Superior temporal gyrus (tissue), 1 donor: Measurements from ENCODE around the gene SLC12A8.

Experiments
- DNase-seq: peaks from one replicate; pipeline ENCODE4 v3.0.0-alpha.2; 2016; ENCODE audit errors: extremely low spot score

Gene SLC12A8

DNA sequence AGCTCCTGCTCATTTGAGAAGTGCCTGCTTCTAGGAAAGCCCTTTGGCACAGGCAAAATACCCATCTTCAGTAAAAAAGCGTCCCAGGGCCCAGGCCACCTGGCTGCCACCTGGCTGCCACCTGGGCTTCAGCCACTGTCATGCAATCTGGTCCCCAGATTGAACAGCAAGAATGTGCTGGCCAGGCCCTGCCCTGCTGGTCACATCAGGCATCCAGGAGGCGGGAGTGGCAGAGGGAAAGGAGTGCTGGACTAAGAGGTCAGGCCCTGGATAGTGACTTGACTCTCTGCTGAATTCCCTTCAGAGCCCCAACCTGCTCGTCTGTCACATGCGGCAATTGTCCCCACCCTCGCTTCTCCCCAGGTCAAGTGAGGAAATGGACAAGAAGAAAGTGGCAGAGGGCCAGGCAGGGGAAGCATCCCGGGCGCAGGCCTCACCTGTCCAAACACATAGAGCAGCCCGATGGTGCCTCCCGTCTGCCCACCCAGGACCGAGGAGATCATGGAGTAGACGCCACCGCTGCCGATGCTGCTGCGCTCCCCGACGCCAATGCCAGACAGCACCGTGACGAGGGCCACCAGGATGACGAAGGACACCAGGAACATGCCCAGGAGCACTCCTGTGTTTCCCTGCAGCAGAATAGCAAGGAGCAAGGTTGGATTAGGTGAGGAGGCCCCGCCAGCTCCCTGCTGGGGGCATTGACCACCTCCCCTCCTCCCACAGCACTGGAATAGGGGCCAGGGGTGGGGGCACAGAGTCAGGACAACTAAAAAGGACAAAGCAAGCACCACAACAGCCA lies 25.5 kb downstream of the SLC12A8 start:
- no peak for DNase-seq

DNA sequence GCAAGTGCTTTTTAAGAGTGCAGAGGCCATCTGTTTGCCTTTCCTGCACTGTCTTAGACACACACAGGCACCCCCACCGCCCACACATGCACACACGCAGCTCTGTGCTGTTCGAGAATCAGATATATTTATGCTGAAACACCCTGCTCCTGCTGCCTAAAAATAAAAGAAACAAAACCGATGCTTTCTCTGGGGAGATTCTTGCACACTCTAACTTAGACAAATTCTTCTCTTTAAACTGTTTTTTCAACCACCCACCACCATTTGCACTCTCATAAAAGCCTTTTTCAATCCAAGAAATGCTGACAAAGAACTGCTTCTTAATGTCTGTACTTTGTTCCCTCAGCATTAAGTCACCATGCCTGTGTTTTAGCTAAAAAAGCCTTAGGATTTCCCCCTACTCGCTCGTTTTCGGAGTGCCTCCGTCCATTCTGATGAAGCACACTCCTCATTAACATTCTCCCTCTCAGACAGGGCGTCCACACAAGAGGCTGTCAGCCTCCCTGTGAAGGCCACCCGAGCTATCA lies 26.2 kb downstream of the SLC12A8 start:
- DNase-seq = peak; percentile 63

DNA sequence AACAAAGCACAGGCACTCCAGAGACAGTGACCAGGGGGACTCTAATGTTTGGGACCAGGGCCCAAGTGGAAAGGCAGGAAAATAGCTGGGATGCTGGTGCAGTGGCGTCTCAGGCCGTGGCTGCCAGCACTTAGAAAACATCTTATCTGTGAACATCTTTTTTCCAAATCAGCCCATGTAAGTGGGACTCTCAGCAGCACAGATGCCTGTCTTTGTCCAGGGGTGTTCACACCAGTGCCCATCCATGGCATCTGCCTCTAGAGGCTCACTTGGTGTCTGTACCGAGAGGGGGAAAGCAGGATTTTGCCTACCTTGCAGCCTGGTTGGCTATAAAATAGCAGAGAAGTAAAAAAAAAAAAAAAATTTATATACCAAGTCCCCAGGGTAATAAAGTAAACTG lies 26.7 kb downstream of the SLC12A8 start:
- no peak for DNase-seq

DNA sequence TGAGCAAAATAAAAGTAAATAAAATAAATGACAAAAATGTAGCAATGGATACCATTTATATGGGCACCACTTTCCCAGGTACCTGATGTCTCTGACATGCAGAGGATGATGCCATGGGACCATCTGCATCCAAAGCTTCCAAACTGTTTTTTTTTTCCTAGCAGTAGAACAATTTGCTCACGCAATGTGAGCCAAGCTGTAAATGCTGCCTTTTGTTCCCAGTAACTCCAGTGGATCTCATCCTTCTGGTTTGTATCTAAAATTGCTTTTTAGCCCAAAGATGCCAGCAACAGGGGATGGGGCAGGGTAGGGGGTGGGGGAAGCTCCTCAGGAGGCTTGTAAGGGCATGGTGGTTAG lies 32.7 kb downstream of the SLC12A8 start:
- DNase-seq = peak; percentile 32

DNA sequence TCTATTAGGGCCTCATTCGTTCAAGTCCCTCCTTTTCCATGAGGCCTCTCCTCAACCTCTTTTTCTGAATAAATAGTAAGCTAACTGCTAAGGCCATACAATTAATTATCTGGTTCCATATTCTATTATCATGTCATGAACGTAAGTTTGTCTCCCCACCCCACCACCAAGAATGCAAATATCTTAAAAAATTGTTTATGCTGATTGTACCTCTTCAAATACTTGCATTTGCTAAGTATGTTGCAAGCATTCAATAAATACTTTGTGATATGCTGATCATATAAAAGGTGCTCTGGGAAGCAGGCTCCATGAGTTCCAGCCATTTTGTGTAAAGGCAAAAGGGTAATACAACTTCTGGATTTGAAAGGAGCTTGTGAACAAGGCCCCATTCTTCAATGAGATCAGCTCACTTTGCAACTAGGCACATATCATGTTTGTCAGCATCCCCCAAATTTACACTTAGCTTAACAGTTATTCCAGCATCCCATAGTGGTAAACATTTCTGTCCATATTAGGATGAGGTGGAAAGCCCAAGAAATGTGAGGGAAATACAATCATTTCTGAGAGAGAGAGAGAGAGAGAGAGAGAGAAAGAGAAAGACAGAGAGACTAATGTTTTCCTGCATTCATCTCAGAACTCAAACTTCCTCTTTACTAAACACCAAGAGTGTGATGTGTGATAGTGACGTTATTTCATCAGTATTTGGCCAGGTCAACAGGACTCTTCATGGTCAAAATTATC lies 33.2 kb downstream of the SLC12A8 start:
- DNase-seq = peak; percentile 19

DNA sequence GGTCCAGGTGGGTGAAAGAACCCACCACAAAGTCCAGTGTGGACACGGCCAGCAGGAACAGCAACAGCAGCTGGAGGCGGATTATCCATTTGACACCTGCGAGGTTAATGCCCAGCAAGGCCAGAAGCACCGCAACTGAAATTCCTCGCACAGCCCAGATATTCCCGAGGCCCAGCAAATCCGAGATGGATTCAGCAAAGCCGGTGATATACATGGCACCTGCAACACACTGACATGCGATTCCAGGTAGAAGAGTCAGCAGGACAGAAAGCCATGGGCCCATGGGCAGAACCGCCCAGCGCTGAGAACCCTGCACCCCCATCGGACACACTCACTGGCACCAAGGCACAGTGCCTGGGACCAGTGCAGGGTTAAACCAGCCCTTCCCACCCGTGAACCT lies 34.8 kb downstream of the SLC12A8 start:
- no peak for DNase-seq

DNA sequence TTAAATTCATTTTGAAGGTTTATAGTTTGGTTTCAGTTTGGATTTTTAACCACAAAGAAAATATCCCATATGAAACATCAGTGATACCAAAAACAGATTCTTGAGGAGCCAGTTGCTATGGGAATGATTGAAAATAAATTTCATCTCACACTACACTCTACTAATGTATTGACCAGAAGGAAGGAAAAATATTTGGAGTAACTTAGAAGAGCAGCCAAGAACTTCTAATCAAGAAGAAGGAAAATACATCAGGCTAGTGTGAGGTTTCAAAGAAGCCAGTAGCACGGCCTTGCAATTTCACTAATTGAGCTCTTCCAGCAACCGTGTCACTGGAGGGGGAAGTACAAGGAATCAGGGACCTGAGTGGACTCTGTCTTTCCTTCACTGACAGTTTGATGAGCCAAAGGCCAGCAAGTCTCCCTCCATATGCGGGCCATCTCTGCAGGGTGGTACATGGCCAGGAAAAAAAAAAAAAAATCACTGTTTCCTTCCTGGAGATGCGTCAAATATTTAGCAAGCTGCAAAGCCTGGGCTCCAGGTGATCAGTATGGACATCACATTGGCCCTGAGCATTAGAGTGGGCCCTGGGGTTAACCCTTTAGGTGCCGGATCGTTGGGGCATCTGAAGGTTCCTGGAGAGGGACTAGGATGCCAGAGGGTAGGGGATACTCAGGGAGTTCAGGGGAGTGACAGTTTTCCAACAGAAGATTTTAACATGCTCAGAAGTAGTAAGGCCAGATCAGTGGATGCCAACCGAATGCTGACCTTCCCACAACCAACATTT lies 37.1 kb downstream of the SLC12A8 start:
- DNase-seq = no peak

DNA sequence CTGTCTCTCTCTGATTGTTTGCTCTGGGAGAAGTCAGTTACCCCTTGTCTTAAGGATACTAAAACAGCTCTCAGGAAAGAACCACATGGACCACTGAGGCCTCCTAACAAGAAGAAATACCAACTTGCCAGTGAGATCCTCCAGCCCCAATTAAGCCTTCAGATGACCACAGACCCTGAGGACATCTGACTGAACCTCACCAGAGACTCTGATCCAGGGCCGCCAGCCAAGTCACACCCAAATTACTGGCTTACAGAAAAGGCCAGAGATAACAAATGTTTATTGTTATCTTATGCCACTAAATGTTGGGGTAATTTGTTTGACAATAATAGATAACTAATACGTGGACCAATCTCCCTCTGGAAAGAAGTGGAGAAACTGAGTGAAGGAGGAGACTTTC lies 40.2 kb downstream of the SLC12A8 start:
- no peak for DNase-seq

DNA sequence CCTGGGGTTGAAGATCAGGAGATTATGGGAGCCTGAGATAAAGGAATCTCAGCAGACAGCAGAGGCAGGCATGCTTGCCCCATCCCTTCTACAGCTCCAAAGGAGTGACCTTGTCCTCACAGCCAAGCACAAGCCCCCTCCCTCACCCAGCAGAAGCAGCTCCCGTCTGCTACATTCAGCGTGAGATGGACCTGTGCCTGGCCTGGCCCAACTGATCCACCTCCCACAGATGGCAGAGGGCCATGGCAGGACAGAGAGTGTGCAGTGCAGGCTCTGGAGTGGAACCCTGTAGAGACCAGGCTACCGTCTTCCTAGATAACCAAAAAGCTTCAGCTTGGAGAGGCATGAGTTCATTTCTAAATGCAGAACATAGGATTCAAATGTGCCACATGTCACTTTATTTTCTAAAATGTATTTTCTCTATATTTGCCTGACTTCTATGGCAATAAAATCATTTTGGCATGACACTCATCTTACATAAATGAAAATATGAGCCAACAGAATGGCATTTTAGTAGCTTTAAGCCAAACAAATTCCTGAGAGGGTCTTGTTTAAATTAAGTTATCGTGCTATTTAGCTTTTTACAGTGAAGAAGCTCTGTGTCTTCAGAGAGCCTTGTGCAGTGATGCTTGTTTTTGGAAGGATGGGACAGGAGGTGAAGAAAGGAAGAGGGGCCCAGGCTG lies 43.7 kb downstream of the SLC12A8 start:
- DNase-seq = no peak

DNA sequence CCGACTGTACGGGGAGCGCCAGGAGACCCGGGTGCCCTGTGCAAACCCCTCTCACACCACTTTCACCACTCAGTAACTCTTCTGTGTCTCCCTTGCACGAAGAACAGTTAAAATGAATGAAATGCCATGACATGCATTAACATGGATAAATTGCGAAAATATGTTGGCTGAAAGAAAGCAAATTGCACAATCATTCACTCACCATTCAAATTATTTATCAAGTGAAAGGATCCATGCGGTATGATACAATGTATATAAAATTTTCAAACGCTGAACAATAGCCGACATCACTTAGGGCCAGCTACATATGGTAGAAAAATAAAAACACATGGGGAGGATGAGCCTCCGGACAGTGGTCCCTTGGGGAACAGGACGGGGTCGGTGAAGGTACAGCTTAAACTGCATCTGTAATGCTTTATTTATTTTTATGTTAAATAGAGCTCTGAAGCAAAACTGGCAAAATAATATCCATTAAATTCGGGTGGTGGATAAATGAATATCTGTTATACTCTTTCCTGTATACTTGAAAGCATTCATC lies 45.9 kb downstream of the SLC12A8 start:
- no peak for DNase-seq

DNA sequence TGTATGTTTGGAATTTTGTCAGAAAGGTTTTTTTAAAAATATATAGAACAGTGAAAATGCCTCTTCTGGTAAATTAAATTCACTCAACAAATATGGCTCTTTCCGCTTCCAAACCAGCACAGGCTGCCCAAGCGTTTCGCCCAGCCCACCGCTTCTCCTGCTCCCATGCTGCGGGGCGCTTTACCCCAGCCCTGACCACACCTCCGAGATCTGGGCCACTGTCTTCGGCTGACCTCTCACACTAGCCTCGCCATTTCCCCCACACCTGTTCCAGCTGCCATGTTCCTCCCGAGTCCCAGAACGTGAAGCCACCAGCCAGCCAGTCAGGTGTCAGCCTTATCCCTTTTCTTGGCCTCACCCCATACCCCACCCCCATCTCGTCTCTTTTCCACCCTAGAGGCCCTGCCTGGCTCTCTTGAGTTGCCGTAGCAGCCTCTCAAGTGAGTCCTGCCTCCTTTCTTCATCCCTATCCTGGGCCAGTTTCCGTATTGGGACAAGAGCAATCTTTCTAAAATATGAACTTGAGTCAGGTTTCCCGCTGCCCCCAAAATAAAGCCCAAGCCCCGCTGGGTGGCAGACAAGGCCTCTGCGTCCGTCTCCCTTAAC lies 46.5 kb downstream of the SLC12A8 start:
- DNase-seq = no peak

DNA sequence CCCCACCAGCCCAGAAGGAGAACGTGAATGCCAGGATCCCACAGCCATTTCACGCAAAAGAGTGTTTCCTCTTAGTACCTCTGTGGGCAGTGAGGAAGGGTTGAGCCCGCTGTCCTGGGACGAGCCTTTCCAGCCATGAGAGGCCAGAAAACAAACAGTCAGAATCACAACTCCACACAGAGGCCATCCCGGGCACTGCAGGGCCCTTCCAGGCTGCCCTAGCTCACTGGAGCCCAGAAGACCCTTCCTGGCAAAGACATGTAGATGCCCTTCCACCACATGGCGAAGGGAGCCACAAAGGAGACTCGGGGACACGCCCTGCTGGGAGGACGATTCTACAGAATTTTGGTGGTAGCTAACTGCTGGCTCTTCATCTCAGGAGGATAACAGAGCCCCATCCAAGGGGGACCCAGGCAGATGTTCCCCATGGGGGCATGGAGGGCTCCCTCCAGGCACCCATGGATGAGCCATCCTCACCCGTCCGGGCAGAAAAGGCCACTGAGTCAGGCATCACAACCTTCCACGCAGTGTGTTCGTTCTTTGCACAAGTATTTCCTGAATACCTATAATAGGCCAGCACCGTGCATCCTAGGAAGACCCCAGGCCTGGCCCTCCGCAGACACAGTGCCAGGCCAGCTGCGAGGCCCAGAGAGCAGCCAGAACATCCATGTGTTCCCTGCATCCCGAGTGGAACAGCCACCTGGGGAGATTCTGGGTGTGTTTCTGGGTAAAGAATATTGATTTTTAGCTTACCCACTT lies 47.2 kb downstream of the SLC12A8 start:
- peak; percentile 48 for DNase-seq

DNA sequence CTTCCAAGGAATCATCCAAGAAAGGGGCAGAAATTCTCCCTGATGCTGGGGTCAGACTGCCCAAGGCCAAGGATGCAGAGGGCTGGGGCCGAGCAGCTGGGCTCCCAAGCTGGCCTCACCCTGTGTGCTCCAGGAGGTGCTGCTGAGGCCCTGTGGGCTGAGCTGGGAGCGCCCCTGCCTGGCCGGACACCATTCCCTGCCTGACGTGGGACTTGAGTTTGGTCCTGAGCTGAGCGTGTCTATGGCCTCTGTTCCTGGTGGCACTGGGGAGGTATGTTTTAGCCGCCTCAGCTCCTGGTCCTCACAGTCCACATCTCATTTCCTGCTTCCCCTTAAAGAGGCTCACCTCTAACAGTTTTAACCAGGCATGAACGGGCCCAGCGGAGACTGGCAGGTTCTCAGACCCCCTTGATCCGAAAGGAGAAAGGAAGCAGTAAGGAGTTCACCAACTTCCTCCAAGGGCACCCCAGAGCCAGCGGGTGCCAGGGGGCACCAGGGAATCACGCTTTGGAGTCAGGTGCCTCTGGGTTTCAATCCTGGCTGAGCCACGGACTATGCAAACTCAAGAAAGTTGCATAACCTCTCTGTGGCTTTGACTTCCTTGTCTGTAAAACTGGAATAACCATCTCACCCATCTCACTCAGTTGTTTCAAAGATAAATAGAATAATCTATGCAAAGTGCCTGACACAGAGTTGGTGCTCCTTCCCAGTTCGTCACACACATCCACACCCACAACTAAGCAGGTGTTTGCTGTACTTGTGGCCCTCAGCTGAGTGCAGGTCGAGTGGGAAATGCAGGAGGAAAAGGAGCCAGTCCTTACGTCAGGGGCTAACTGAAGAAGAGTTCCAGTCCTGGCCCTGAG lies 48.6 kb downstream of the SLC12A8 start:
- DNase-seq = no peak

DNA sequence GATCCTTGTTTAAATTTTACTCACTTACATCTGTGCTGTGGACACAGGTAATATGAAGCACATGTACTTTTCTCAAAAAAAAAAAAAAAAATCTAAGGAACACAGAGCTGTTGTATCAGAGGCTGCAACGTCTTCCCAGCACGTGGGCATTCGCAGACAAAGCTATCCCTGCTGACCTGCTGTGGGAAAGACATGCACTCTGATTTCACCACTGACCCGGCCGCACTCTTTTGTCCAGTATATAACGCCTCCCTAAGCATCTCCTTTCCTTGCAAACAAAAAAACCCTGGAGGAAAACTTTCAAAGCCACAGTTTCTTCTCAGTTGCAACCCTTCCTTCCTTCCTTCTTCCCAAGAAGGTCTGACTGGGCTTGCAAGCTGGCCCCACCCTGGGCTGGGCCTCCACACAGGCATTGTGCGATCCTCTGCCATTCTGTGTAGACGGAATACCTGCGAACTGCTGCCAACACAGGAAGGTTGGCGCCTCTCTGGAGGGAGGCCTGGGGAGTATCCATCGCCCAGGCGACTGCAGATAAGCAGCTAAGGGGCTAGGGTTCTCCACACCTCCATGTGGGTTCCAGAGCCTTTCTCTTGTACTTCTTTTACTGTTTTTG lies 50.8 kb downstream of the SLC12A8 start:
- no peak for DNase-seq

DNA sequence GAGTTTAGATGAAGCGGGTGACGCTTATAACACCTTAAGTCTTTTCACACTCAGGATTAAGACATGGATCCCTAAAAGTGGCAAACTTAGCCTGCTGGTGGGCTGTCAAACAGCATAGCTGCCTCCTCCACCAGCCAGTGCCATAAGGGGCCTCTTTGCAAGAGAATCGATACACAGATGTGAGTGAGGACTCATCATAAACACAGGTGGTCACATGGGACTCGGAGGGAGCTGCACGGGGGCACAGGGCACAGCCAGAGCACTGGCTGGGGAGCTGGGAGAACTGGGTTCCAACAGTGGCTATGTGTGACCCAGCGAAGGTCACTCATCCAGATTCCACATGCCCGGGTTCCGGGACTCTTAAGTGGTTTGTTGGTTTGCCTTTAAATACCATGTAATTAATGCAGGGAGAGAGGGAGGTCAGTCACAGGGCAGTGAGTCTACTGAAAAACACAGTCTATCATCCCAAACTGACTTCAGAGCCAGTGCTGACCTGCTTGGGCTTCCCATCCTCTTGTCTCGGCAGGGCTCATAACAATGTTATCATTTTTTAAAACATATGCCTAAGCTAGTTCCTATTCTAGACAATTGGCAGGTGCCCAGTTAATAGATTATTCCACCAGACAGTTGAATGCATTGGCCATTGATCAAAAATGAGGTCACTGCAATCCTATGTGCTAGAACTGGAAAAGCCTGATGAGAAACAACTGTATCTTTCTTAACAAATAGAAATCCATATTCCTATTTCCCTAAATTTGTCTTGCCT lies 51.8 kb downstream of the SLC12A8 start:
- DNase-seq = no peak

DNA sequence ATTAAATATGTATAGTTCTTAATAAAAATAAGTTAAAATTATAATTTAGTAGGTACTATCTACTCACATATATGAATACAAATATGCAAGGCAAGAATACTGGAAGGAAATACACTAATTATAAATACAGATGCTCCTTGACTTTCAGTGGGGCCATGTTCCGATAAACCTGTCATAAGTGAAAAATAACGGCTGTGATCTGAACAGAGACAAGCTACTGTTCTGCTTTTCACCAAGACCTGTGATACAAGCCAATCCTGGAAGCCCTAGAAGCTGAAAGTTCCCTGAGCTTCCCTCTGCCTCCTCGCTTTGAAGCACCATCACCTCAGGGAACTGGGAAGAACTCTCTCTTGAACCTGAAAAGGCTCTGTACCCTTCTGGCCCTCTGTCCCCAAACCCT lies 55.4 kb downstream of the SLC12A8 start:
- no peak for DNase-seq

DNA sequence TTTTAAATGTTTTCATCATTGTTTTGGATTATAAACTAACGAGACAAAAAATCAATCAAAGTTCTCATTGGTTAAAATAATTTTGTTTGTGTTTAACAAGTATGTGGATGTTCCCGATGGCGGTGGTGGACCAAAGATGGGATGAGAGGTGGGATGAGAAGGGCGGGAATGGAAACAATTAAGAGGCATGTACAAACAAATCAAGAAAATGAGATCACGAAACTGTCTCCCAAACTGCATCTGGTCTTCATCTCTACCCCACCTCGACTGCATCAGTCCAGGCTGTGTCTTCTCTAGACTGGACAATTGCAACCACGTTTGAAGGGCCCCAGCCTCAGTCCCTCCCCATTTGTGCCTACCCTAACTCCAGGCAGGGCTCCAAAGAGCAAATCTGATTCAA lies 56.1 kb downstream of the SLC12A8 start:
- DNase-seq = no peak

DNA sequence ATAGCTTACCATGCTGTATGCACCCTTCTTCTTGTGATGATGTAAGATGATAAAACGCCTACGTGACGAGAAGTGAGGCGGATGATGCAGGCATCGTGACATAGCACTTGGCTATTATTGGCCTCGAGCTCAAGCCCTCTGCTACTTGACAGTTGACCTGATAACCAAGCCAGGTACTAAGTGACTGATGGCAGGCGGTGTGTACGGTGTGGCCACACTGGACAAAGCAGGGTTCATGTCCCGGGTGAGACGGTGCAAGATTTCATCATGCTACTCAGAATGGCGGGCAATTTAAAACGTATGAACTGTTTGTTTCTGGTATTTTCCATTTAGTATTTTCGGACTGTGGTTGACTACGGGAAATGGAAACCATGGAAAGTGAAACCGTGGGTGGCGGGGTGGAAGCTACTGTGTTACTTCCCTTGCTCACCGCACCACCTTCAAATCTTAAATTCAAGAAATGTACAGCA lies 57.7 kb downstream of the SLC12A8 start:
- DNase-seq = no peak
